Germinal center (tissue), 1 donor: ENCODE measurements around the gene SCAF4.
"Not testable (repeated sequence)": the region's sequence is repeated elsewhere in the genome, so short reads cannot be mapped to it uniquely, and the experiment has no call there.

Experiments used
- DNase-seq: peaks from one replicate; pipeline ENCODE4 v3.0.0; 2012; ENCODE audit warnings: mixed read lengths, low spot score

SCAF4 gene

DNA sequence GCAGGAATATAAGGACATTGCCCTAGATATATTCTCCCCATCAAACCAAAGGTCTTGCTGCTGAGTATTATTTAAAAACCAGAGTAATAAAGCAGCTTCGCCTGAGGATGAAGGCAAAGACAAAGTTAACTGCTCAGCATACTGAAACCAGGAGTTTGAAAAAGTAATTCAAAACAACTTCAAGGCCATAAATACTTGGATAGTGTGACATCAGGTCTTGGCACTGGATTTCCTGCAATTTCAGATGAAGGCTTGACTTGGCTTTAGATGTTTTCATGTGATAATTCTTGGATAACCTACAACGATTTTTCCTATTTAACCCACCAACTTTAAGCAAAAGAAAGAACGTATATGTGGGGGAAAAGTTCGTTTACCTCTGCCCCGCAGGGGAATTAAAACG is 61.8 kb downstream of the SCAF4 start:
- no peak for DNase-seq

DNA sequence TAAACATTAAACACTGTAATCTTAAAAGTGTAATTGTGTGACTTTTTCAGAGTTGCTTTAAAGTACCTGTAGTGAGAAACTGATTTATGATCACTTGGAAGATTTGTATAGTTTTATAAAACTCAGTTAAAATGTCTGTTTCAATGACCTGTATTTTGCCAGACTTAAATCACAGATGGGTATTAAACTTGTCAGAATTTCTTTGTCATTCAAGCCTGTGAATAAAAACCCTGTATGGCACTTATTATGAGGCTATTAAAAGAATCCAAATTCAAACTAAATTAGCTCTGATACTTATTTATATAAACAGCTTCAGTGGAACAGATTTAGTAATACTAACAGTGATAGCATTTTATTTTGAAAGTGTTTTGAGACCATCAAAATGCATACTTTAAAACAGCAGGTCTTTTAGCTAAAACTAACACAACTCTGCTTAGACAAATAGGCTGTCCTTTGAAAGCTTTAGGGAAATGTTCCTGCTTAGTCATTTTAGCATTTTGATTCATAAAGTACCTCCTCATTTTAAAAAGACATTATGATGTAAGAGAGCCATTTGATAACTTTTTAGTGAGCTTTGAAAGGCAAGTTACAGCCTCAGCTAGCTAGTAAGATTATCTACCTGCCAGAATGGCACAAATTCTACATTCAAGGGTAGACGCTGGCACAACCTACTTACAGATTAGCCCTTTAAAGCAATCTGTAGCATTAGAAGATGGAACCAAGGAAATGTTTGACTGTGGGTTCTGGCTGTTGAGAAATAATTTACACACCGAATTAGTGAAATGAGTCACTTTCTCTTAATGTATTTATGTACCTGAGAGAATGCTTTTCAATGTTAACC is 63.0 kb downstream of the SCAF4 start:
- DNase-seq: no peak

DNA sequence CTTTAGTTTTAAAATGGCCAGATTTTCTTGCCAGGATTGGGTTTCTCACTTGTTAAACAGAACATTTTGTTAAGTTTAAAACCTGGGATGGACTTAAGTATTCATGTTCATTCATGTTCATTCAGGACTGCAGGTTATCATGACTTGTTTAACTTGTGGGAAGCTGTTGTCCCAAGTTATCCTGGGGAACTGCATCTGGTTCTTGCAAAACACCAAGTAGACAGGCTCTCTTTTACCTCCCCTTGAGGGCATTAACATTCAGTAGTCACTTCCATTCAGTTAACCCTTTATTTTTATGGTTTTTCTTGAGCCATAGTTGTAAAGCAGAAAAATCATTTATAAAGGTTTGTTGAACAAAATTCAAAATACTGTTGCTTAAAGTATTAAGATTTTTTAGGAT is 64.3 kb downstream of the SCAF4 start:
- DNase-seq: no peak

DNA sequence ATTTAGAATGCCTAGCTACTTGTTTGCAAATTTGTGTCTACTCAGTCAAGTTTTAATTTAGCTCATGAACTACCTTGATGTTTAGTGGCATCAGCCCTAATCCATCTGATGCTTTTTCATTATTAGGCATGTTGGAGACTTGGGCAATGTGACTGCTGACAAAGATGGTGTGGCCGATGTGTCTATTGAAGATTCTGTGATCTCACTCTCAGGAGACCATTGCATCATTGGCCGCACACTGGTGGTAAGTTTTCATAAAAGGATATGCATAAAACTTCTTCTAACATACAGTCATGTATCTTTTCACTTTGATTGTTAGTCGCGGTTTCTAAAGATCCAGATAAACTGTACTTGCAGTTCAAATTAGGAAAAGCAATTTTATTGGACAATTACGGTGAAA is 64.8 kb downstream of the SCAF4 start:
- DNase-seq: no peak

DNA sequence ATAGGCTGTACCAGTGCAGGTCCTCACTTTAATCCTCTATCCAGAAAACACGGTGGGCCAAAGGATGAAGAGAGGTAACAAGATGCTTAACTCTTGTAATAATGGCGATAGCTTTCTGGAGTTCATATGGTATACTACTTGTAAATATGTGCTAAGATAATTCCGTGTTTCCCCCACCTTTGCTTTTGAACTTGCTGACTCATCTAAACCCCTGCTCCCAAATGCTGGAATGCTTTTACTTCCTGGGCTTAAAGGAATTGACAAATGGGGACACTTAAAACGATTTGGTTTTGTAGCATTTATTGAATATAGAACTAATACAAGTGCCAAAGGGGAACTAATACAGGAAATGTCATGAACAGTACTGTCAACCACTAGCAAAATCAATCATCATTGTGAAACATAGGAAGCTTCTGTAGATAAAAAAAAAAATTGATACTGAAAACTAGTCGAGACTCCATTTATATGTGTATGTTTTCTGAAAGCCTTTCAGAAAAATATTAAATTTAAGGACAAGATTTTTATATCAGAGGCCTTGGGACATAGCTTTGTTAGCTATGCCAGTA is 65.4 kb downstream of the SCAF4 start:
- DNase-seq: no peak

DNA sequence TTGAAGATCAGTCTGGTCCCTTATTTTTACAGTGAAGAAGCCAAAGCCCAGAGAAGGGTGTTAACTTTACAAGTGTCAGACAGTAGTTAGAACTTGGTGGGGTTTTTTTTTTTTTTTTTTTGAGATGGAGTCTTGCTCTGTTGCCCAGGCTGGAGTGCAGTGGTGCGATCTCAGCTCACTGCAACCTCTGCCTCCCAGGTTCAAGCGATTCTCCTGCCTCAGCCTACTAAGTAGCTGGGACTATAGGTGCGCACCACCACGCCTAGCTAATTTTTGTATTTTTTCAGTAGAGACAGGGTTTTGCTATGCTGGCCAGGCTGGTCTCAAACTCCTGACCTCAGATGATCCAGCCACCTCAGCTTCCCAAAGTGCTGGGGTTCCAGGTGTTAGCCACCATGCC is 66.0 kb downstream of the SCAF4 start:
- not testable (repeated sequence) for DNase-seq

DNA sequence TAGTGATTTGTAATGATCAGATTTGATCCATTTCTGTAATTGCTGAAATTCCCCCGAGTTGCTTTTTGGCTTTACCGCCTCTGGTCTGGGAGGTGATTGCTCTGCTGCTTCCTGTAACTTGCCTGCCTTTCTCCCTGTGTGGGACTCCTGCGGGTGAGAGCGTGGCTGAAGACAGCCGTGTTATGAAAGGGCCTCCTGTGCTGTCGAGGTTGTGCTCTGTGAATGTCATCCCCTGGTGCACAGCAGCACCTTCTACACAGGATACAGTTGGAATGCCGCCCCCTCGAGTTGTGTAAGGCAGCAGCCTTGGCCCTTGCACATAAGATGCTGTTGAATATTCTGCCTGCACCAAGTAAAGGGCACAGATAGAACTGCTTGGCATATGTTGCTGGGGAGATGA is 66.5 kb downstream of the SCAF4 start:
- no peak for DNase-seq

DNA sequence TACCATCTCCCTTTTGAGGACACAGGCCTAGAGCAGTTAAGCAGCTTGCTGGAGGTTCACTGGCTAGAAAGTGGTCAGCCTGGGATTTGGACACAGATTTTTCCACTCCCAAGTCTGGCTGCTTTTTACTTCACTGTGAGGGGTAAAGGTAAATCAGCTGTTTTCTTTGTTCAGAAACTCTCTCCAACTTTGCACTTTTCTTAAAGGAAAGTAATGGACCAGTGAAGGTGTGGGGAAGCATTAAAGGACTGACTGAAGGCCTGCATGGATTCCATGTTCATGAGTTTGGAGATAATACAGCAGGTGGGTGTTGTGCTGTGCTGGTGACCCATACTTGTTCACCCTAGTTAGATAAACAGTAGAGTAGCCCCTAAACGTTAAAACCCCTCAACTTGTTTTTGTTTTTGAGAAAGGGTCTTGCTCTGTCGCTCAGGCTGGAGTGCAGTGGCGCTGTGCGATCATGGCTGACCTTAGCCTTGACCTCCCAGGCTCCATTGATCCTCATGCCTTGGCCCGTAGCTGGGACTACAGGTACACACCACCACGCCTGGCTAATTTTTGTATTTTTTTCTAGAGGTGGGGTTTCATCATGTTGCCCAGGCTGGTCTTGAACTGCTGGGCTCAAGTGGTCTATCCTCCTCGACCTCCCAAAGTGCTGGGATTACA is 68.2 kb downstream of the SCAF4 start:
- DNase-seq: no peak

DNA sequence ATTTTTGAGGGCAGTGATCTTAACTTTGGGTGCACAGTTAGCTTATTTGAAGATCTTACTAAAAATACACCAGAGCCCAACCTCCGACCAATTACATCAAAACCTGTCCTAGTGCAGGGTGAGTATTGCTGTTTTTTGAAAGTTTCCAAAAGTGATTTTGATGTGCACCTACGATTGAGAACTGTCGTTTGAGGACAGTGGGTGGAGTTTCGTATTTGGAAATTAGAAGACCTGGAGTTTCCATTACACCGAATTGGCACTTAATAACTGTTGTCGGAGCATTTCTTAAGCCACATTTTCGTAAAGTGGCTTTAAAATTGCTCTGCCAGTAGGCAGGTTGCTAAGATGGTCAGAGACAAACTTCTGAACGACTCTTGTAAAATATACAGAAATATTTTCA is 71.3 kb downstream of the SCAF4 start:
- DNase-seq: no peak

DNA sequence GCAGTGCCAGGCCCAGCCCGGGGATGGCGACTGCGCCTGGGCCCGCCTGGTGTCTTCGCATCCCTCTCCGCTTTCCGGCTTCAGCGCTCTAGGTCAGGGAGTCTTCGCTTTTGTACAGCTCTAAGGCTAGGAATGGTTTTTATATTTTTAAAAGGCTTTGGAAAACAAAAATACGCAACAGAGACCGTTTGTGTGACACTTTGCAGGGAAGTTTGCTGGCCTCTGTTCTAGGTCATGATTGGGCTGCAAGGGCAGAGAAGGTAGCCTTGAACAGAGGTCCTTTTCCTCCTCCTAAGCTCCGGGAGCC is 71.7 kb downstream of the SCAF4 start:
- no peak for DNase-seq

DNA sequence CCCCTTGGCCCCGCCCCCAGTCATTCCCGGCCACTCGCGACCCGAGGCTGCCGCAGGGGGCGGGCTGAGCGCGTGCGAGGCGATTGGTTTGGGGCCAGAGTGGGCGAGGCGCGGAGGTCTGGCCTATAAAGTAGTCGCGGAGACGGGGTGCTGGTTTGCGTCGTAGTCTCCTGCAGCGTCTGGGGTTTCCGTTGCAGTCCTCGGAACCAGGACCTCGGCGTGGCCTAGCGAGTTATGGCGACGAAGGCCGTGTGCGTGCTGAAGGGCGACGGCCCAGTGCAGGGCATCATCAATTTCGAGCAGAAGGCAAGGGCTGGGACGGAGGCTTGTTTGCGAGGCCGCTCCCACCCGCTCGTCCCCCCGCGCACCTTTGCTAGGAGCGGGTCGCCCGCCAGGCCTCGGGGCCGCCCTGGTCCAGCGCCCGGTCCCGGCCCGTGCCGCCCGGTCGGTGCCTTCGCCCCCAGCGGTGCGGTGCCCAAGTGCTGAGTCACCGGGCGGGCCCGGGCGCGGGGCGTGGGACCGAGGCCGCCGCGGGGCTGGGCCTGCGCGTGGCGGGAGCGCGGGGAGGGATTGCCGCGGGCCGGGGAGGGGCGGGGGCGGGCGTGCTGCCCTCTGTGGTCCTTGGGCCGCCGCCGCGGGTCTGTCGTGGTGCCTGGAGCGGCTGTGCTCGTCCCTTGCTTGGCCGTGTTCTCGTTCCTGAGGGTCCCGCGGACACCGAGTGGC is 72.2 kb downstream of the SCAF4 start, which contains the start of gene SOD1:
Gene SOD1 (plus strand): TSS at position 158 of the 723 bp plus-strand sequence. CDS start 77 bp downstream, at position 235.
- peak; percentile 97 for DNase-seq

DNA sequence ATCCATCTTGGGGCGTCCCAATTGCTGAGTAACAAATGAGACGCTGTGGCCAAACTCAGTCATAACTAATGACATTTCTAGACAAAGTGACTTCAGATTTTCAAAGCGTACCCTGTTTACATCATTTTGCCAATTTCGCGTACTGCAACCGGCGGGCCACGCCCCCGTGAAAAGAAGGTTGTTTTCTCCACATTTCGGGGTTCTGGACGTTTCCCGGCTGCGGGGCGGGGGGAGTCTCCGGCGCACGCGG is 72.7 kb downstream of the SCAF4 start:
- no peak for DNase-seq

DNA sequence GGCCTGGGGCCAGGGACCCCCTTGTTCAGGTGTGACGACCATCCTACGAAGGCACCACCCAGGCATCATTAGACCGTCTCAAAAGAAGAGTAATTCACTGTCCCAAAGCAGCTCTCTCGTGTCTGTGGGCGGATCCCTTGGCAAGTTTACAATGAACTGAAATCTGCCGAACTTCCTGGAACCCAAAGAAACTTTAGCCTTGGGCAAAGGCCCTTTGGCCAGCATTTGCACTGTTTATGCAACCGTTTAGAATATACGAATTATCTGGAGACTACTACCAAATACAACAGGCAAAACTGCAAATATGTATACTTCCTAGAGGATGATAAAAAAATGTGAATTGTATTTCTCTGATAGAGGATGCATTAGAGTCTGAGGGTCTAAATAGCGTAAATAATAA is 73.9 kb downstream of the SCAF4 start:
- no peak for DNase-seq

DNA sequence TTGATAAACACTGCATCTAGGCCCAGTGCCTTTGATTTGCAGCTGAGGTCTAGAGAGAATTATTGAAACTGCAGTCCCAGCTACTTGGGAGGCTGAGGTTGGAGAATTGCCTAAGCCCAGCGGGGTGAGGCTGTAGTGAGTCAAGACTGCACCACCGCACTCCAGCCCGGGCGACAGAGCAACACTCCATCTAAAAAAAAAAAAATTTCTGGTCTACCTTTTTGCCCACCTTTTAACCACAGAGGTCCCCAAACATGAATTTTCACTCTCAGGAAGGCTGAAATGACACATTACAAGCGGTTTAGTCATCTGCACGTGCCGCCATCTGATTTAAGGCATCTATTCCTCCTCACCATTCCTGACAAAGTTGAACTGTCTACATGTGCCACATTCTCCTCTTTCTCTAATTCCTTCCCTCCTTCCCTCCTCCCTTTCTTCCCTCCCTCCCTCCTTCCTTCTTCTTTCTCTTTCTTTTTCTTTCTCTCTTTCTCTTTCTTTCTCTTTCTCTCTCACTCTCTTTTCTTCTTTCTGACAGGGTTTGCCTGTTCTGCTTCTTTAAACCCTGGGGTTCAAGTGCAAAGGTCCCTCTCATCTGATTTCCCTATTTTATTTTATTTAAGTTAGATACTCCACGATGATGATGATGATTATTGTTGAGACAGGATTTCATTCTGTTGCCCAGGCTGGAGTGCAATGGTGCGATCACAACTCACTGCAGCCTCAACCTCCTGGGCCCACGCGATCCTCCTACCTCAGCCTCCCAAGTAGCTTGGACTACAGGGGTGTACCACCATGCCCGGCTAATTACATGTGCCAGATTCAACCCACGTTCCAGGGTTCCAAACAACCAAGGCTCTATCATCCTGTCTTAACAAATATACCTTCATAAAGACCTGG is 75.5 kb downstream of the SCAF4 start:
- DNase-seq: no peak

DNA sequence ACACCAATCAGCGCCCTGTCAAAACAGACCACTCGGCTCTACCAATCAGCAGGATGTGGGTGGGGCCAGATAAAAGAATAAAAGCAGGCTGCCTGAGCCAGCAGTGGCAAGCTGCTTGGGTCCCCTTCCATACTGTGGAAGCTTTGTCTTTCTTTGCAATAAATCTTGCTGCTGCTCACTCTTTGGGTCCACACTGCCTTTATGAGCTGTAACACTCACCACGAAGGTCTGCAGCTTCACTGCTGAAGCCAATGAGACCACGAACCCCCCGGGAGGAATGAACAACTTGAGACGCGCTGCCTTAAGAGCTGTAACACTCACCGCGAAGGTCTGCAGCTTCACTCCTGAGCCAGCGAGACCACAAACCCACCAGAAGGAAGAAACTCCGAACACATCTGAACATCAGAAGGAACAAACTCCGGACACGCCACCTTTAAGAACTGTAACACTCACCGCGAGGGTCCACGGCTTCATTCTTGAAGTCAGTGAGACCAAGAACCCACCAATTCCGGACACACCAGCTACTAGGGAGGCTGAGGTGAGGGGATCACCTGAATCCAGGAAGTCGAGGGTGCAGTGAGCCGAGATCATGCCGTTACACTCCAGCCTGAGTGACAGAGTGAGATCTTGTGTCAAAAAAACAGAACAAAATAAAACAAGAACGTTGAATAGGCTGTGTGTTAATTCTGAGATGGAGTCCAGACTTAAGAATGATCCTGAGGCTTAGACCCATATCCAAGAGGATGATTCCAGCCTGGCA is 76.9 kb downstream of the SCAF4 start:
- DNase-seq: not testable (repeated sequence)

DNA sequence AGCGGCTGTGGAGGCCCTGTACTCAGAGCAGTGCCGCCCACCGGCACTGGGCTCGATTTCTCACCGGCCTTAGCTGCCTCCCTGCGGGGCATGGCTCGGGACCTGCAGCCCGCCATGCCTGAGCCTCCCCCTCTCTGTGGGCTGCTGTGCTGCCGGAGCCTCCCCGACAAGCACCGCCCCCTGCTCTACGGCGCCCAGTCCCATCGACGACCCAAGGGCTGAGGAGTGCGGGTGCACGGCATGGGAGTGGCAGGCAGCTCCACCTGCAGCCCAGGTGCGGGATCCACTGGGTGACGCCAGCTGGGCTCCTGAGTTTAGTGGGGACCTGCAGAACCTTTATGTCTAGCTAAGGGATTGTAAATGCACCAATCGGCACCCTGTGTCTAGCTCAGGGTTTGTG is 77.6 kb downstream of the SCAF4 start:
- DNase-seq: no peak

DNA sequence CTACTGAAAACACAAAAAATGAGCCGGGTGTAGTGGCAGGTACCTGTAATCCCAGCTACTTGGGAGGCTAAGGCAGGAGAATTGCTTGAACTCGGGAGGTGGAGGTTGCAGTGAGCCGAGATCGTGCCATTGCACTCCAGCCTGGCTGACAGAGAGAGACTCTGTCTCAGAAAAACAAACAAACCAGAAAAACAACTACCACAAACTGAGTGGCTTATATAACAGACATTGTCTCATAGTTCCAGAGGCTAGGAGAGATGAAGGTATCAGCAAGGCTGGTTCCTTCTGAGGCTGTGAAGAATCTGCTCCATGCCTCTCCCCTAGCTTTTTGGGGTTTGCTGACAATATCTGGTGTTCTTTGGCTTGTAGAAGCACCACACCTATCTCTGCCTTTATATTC is 80.4 kb downstream of the SCAF4 start:
- DNase-seq: not testable (repeated sequence)

DNA sequence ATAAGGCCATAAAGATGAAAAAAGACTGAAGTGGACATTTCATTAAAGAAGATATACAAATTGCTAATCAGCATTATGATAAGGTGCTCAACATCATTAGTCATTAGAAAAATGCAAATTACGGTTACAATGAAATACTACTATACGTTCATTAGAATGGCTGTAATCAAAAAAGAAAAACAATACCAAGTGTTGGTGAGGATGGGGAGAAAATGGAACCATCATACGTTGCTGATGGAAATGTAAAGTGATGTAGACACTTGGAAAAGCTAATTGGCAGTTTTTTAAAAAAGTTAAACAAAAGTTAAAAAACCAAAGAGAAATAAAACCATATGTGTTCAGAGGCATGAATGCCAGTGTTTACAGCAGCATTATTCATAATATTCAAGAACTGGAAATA is 81.0 kb downstream of the SCAF4 start:
- no peak for DNase-seq

DNA sequence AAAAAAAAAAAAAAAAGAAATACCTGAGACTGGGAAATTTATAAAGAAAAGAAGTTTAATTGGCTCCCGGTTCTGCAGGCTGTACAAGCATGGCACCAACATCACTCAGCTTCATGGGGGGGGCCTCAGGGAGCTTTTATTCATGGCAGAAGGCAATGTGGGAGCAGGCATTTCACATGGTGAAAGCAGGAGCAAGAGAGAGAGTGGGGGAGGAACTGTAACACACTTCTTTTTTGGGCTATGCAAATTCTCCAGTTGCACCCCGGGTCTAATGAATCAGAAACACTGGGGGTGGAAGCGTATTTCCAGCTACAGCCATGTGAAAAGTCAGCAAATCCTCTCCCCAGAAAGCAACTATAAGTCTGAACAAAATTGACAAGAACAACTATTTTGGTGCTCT is 84.3 kb downstream of the SCAF4 start:
- peak; percentile 51 for DNase-seq

DNA sequence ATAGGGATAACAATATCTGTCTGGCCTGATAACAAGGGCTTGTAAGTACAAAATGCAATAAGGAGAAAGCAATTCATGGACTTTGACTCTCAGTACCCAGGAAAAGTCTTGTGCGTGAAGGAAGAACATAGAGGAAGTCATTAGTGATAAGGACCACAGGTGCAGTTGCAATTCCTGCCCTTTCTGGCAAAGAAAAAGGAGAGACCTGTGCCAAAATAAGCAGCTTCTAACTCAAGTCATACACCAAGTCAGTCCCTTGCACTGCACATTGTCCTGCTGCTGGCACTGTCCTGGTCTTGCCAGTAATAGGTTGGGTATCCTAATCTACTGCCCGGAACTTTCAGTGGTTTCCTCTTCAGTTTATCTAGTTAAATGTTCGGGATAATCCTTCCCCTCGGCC is 87.3 kb downstream of the SCAF4 start:
- DNase-seq: no peak

DNA sequence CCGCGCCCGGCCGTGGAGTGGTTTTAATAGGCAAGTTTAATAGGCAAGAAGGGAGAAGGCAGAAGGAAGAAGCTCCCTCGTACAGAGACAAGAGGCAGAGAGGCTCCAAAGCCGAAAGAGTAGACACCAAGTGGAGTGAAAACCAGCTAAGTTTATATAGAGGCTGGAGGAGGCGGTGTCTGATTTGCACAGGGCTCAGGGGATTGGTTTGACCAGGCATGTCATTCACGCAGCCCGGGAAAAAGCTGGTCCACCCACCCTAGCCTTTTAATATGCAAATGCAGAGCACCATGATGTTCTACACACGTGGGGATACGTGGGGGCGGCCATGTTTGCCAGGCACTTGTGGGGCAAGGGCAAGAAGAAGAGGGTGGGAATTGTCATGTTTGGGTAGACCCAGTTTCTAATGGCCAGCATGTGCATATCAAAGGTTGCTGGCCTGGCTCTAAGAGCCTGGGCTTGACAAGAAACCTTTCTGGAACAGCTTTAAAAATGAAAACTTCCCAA is 90.4 kb downstream of the SCAF4 start:
- no peak for DNase-seq
